Caco-2 (cell line): ENCODE data around the gene ELMO3. TPM values are rescaled to one million over a fixed set of nuclear protein-coding genes. Genes with fewer than 3 reads are reported as not detected.

Source experiments
- BruUV-seq: library from RNA; stranded (reverse); fragments of 400-500 nt; replicated peaks from 2 replicates; lab custom pipeline; 2021; lab: Mats Ljungman, UMichigan
- CTCF ChIA-PET: fragments of 300-600 bp; sonication (Branson Sonifier 250); formaldehyde crosslinking; loops from one replicate; lab custom pipeline; 2022; ENCODE audit warnings: antibody characterized with exemption; lab: Charles Lee
- POLR2A ChIA-PET: fragments of 300-600 bp; sonication (Branson Sonifier 250); formaldehyde crosslinking; loops from one replicate; lab custom pipeline; 2022; ENCODE audit warnings: antibody characterized with exemption; lab: Charles Lee
- DNase-seq, 2 experiments: peaks; one replicate each; pipeline versions ENCODE4 v3.0.0 to v3.0.0-alpha.2; 2020 to 2022
- H3K27me3 ChIP-seq: replicated peaks from 2 replicates; pipeline ENCODE4 v1.6.0; 2011; ENCODE audit warnings: low read length; ENCODE audit not compliant: control insufficient read depth, insufficient read depth
- H3K36me3 ChIP-seq: 2 replicates; pipeline ENCODE4 v1.5.1; 2011; ENCODE audit warnings: low read length; ENCODE audit not compliant: control insufficient read depth, insufficient read depth
- H3K4me1 ChIP-seq: fragments of 250-450 bp; sonication (Bioruptor Pico); 2 replicates; pipeline ENCODE4 v1.5.1; 2020; ENCODE audit warnings: mild to moderate bottlenecking
- H3K4me3 ChIP-seq: 2 replicates; pipeline ENCODE4 v1.5.1; 2011; ENCODE audit warnings: low read depth, mild to moderate bottlenecking, control low read depth, low read length
- H3K9me3 ChIP-seq: fragments of 250-450 bp; sonication (Bioruptor Pico); 2 replicates; pipeline ENCODE4 v1.5.1; 2020; ENCODE audit warnings: mild to moderate bottlenecking, moderate library complexity
- H3K27ac Mint-ChIP-seq: one replicate; pipeline ENCODE4 v1.8.0; 2022; ENCODE audit warnings: mixed read lengths; ENCODE audit not compliant: unreplicated experiment
- H3K27me3 Mint-ChIP-seq: one replicate; pipeline ENCODE4 v1.8.0; 2022; ENCODE audit warnings: mixed read lengths; ENCODE audit not compliant: insufficient read depth, unreplicated experiment
- H3K36me3 Mint-ChIP-seq: one replicate; pipeline ENCODE4 v1.8.0; 2022; ENCODE audit warnings: mild to moderate bottlenecking, mixed read lengths; ENCODE audit not compliant: insufficient read depth, unreplicated experiment
- H3K4me1 Mint-ChIP-seq: one replicate; pipeline ENCODE4 v1.8.0; 2022; ENCODE audit warnings: low read depth, mixed read lengths; ENCODE audit not compliant: unreplicated experiment
- H3K4me3 Mint-ChIP-seq: one replicate; pipeline ENCODE4 v1.8.0; 2022; ENCODE audit warnings: mild to moderate bottlenecking, moderate library complexity, mixed read lengths; ENCODE audit not compliant: unreplicated experiment
- H3K9me3 Mint-ChIP-seq: one replicate; pipeline ENCODE4 v1.8.0; 2022; ENCODE audit warnings: mixed read lengths; ENCODE audit not compliant: unreplicated experiment
- intact Hi-C: fragments of 100-400 bp; cut with micrococcal nuclease; formaldehyde crosslinking; loops from one replicate; pipeline ENCODE4 v1.10.0; 2022; ENCODE audit not compliant: unreplicated experiment
- total RNA-seq: library from RNA; stranded (reverse); gene quantifications from 2 replicates; pipeline ENCODE4 v1.2.3, GENCODE V29; 2022
- TF ChIP-seq, protein P1 (sequence below), 2 experiments: fragments of 200-600 bp in 1 of 2; IDR thresholded peaks; 1 replicate in 1 of 2; 2 replicates in 1 of 2; pipeline versions ENCODE4 v1.5.1 to v1.8.0; 2011 to 2022; ENCODE audit warnings: antibody characterized with exemption in 1 of 2, control low read depth in 1 of 2, inconsistent platforms in 1 of 2, low read depth in 1 of 2, low read length in 1 of 2, mild to moderate bottlenecking in 1 of 2, moderate library complexity in 1 of 2; ENCODE audit not compliant: insufficient read depth in 1 of 2, severe bottlenecking in 1 of 2, unreplicated experiment in 1 of 2

Gene ELMO3
- total RNA-seq, 1 experiment from 2014 or later: 27.8 TPM

GRCh38 chr16:67164599-67165061 is 34.3 kb upstream of the ELMO3 start, which contains the start of gene HSF4:
TSS of gene HSF4 (plus strand) at chr16:67164745. CDS start at chr16:67164812, 67 bp downstream.
- Mint-ChIP-seq H3K4me3 (no peak within 1 kb of the TSS), H3K4me1 (peaks cover 7% of the 10 kb centered on the region), H3K27ac (no peak within 1 kb of the TSS), H3K27me3 (no peaks in the 10 kb centered on the region), H3K9me3 (no peaks in the 10 kb centered on the region), H3K36me3 (peaks cover 19% of the 10 kb centered on the region)
- Histone ChIP-seq H3K36me3 (no peaks in the 10 kb centered on the region), H3K4me3 (no peak within 1 kb of the TSS), H3K27me3 (no peaks in the 10 kb centered on the region), H3K4me1 (peaks cover 11% of the 10 kb centered on the region), H3K9me3 (no peaks in the 10 kb centered on the region)
- ChIA-PET POLR2A (no interaction called here), CTCF (interaction anchor here (0.6 kb wide), 1 partner anchor 82 kb away, joined by 3 read pairs; no protein-coding TSS in a partner anchor)
- TF ChIP-seq, protein P1, sequence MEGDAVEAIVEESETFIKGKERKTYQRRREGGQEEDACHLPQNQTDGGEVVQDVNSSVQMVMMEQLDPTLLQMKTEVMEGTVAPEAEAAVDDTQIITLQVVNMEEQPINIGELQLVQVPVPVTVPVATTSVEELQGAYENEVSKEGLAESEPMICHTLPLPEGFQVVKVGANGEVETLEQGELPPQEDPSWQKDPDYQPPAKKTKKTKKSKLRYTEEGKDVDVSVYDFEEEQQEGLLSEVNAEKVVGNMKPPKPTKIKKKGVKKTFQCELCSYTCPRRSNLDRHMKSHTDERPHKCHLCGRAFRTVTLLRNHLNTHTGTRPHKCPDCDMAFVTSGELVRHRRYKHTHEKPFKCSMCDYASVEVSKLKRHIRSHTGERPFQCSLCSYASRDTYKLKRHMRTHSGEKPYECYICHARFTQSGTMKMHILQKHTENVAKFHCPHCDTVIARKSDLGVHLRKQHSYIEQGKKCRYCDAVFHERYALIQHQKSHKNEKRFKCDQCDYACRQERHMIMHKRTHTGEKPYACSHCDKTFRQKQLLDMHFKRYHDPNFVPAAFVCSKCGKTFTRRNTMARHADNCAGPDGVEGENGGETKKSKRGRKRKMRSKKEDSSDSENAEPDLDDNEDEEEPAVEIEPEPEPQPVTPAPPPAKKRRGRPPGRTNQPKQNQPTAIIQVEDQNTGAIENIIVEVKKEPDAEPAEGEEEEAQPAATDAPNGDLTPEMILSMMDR (IDR thresholded peaks at IDR 0.05; ENCODE audit: insufficient read depth in 1 of 2, low read depth in 1 of 2, low read length in 1 of 2, severe bottlenecking in 1 of 2, unreplicated experiment in 1 of 2): no peak
- no TSS peak for BruUV-seq
- DNase-seq: no peak
- intact Hi-C loops: no loop called here

DNA sequence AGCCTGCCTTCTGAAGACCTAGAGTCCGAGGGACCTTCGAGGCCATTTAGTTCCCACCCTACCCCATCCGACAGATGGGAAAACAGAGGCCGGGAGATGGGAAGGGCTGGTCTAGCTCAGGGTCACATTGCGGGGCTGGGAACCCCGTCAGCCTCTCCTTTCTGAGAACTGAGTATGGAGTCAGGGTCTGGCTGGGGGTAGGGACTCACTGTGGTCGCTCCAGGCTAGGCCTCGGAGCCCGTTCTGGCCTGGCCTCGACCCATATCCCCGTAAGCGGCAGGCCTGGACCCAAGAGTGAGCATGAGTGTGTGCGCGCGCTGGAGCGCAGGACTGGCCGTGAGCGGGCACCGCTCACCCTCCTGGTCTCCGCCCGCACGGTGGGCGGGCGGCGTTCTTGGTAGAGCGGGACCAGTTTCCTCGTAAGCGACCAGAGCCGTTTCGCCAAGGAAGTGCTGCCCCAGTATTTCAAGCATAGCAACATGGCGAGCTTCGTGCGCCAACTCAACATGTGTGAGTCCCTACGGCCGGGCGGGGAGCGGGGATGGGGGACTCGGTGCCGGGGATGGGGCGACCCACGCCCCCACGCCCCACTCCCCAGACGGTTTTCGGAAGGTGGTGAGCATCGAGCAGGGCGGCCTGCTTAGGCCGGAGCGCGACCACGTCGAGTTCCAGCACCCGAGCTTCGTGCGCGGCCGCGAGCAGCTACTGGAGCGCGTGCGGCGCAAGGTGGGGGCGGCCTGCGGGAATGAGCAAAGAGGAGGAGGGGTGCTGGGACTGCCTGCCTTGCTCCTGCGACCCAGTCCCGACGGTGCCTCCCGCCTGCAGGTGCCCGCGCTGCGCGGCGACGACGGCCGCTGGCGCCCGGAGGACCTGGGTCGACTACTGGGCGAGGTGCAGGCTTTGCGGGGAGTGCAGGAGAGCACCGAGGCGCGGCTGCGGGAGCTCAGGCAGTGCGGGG is 33.5 kb upstream of the ELMO3 start:
- no peak overlapping the region for H3K4me3 ChIP-seq
- Mint-ChIP-seq H3K27ac (no peak overlapping the region), H3K9me3 (no peaks in the 10 kb centered on the region), H3K4me3 (no peak overlapping the region), H3K4me1 (peaks cover 7% of the 10 kb centered on the region), H3K36me3 (peaks cover 13% of the 10 kb centered on the region), H3K27me3 (no peaks in the 10 kb centered on the region)
- no peak for DNase-seq
- CTCF ChIA-PET: interaction anchor here (0.6 kb wide), 2 partner anchors 81 to 222 kb away, joined by 3 to 8 read pairs; no protein-coding TSS in a partner anchor
- TF ChIP-seq, protein P1 (IDR thresholded peaks at IDR 0.05; ENCODE audit: insufficient read depth in 1 of 2, low read depth in 1 of 2, low read length in 1 of 2, severe bottlenecking in 1 of 2, unreplicated experiment in 1 of 2): no peak
- H3K27me3 ChIP-seq: no peaks in the 10 kb centered on the region
- no peaks in the 10 kb centered on the region for H3K9me3 ChIP-seq
- no TSS peak for BruUV-seq
- intact Hi-C loops: no loop called here
- POLR2A ChIA-PET: no interaction called here
- H3K36me3 ChIP-seq: no peaks in the 10 kb centered on the region
- H3K4me1 ChIP-seq: peaks cover 14% of the 10 kb centered on the region

GRCh38 chr16:67166110-67166547 is 32.8 kb upstream of the ELMO3 start:
- Mint-ChIP-seq H3K4me1 (peaks cover 12% of the 10 kb centered on the region), H3K9me3 (no peaks in the 10 kb centered on the region), H3K4me3 (no peak overlapping the region), H3K27ac (no peak overlapping the region), H3K27me3 (no peaks in the 10 kb centered on the region), H3K36me3 (peaks cover 11% of the 10 kb centered on the region)
- no TSS peak for BruUV-seq
- H3K4me3 ChIP-seq: no peak overlapping the region
- H3K9me3 ChIP-seq: no peaks in the 10 kb centered on the region
- intact Hi-C loops: no loop called here
- ChIA-PET CTCF (no interaction called here), POLR2A (no interaction called here)
- no peaks in the 10 kb centered on the region for H3K27me3 ChIP-seq
- TF ChIP-seq, protein P1 (IDR thresholded peaks at IDR 0.05; ENCODE audit: insufficient read depth in 1 of 2, low read depth in 1 of 2, low read length in 1 of 2, severe bottlenecking in 1 of 2, unreplicated experiment in 1 of 2): no peak
- H3K4me1 ChIP-seq: peaks cover 19% of the 10 kb centered on the region
- no peak for DNase-seq
- no peaks in the 10 kb centered on the region for H3K36me3 ChIP-seq
